ENCODE data around the gene BNC2.

- TF ChIP-seq EZH2phosphoT487 (IDR thresholded peaks at IDR 0.05; ENCODE audit: borderline replicate concordance), result no peak
- TF ChIP-seq CTCF (conservative IDR thresholded peaks at IDR 0.05; ENCODE audit: low read length), result no peak
Observed at GRCh38 chr9:16499892-16500291, 370.6 kb downstream of the BNC2 start.

All from Loucy (cell line).